Right forelimb (tissue), 1 donor: ENCODE data around the gene PTX3.

Source experiments
- DNase-seq: peaks from one replicate; pipeline ENCODE4 v3.0.0-alpha.2; 2018

Gene PTX3

GRCh38 chr3:157479464-157480243, 43.0 kb downstream of the PTX3 start:
- DNase-seq, result no peak

- no peak for DNase-seq
These were observed 50.7 kb downstream of the PTX3 start for GRCh38 chr3:157487339-157487738.

DNA sequence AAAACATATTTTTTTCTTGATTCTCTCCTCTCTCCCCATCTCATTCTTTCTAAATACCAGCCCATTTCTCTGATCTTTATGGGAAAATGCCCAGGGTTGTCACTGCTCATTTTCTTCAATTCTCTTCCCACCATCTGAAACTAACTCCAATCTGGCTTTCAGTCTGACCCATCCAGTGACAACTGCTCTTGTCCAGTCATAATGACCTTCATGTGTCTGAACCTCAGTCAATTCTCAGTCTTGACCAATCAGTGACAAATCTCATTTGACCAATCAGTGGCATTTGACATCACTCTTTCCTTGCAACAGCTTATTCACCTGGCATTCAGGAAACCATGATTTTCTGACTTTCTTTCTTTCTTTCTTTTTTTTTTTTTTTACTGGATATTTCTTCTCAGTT, 51.5 kb downstream of the PTX3 start:
- DNase-seq, result no peak

GRCh38 chr3:157491136-157491535, 54.5 kb downstream of the PTX3 start:
- no peak for DNase-seq
